CD14-positive monocyte (primary cell): ENCODE results near the gene LEMD3. TPM values are rescaled to one million over a fixed set of nuclear protein-coding genes. Genes with fewer than 3 reads are reported as not detected.
A peak's percentile ranks its signal among the peaks of the same experiment; 100 is the strongest.

Experiments used
- DNase-seq, 3 donors: peaks; one replicate each; pipeline ENCODE4 v3.0.0-alpha.2; 2011 to 2022
- H2AFZ ChIP-seq: 2 replicates; pipeline ENCODE4 v1.6.0; 2012; ENCODE audit warnings: mild to moderate bottlenecking, low read depth, low read length, inconsistent platforms; ENCODE audit not compliant: insufficient read depth, poor library complexity, severe bottlenecking
- H3K27ac ChIP-seq, 2 donors: 1 replicate in 1 of 2; 2 replicates in 1 of 2; pipeline ENCODE4 v1.5.1; 2012 to 2013; ENCODE audit warnings: low read length in 2 of 2, control low read depth in 1 of 2, inconsistent platforms in 1 of 2, low read depth in 1 of 2, mild to moderate bottlenecking in 1 of 2
- H3K27me3 ChIP-seq, 2 donors: one replicate each; pipeline versions ENCODE4 v1.6.0 to v1.6.1; 2011 to 2013; ENCODE audit warnings: low read length in 2 of 2; ENCODE audit not compliant: control insufficient read depth in 2 of 2, insufficient read depth in 2 of 2
- H3K36me3 ChIP-seq, 2 donors: replicated peaks in 1 of 2; 1 replicate in 1 of 2; 2 replicates in 1 of 2; pipeline versions ENCODE4 v1.5.1 to v1.6.1; 2012 to 2013; ENCODE audit warnings: low read length in 2 of 2, control low read depth in 1 of 2, inconsistent platforms in 1 of 2, mild to moderate bottlenecking in 1 of 2; ENCODE audit not compliant: insufficient read depth in 2 of 2, control insufficient read depth in 1 of 2
- H3K4me1 ChIP-seq, 2 donors: 1 replicate in 1 of 2; 2 replicates in 1 of 2; pipeline versions ENCODE4 v1.5.1 to v1.6.1; 2012 to 2013; ENCODE audit warnings: low read length in 2 of 2, control low read depth in 1 of 2, inconsistent platforms in 1 of 2, mild to moderate bottlenecking in 1 of 2, moderate library complexity in 1 of 2; ENCODE audit not compliant: insufficient read depth in 2 of 2, control insufficient read depth in 1 of 2
- H3K4me2 ChIP-seq: replicated peaks from 2 replicates; pipeline ENCODE3; 2012; ENCODE audit warnings: low read length, moderate library complexity, mild to moderate bottlenecking; ENCODE audit not compliant: poor library complexity, severe bottlenecking; ENCODE audit errors: extremely low read depth
- H3K4me3 ChIP-seq, 3 experiments: fragments of 200-600 bp in 1 of 3; sonication (generic) in 1 of 3; replicated peaks in 1 of 3; 1 replicate in 2 of 3; 2 replicates in 1 of 3; pipeline ENCODE4 v1.5.1; 2011 to 2013; ENCODE audit warnings: low read length in 3 of 3, mild to moderate bottlenecking in 3 of 3, control low read depth in 2 of 3, low read depth in 2 of 3, inconsistent platforms in 1 of 3, moderate library complexity in 1 of 3
- H3K79me2 ChIP-seq: 2 replicates; pipeline ENCODE4 v1.6.0; 2012; ENCODE audit warnings: mild to moderate bottlenecking, control low read depth, inconsistent platforms, low read length, moderate library complexity; ENCODE audit not compliant: insufficient read depth
- H3K9ac ChIP-seq: 2 replicates; pipeline ENCODE4 v1.6.0; 2017; ENCODE audit warnings: low read length, mild to moderate bottlenecking; ENCODE audit not compliant: insufficient read depth, poor library complexity, severe bottlenecking
- H3K9me3 ChIP-seq, 2 donors: replicated peaks in 1 of 2; 1 replicate in 1 of 2; 2 replicates in 1 of 2; pipeline versions ENCODE4 v1.5.1 to v1.6.1; 2012 to 2013; ENCODE audit warnings: low read length in 2 of 2, control low read depth in 1 of 2; ENCODE audit not compliant: control insufficient read depth in 1 of 2, insufficient read depth in 1 of 2
- H4K20me1 ChIP-seq: 2 replicates; pipeline ENCODE4 v1.6.0; 2012; ENCODE audit warnings: mild to moderate bottlenecking, low read length, control low read depth, moderate library complexity; ENCODE audit not compliant: insufficient read depth
- H3K27ac Mint-ChIP-seq, 7 donors: one replicate each; pipeline ENCODE4 v1.8.0; 2020; ENCODE audit warnings: mild to moderate bottlenecking in 7 of 7, mixed read lengths in 7 of 7, moderate library complexity in 6 of 7, inconsistent platforms in 2 of 7
- H3K27me3 Mint-ChIP-seq, 3 donors: one replicate each; pipeline ENCODE4 v1.8.0; 2021 to 2022; ENCODE audit warnings: low read depth in 3 of 3, mild to moderate bottlenecking in 3 of 3, mixed read lengths in 3 of 3, moderate library complexity in 3 of 3, inconsistent platforms in 1 of 3
- H3K36me3 Mint-ChIP-seq, 2 donors: one replicate each; pipeline ENCODE4 v1.8.0; 2020; ENCODE audit warnings: mixed read lengths in 2 of 2, inconsistent platforms in 1 of 2, mild to moderate bottlenecking in 1 of 2
- H3K4me1 Mint-ChIP-seq: one replicate; pipeline ENCODE4 v1.8.0; 2020; ENCODE audit warnings: mild to moderate bottlenecking, mixed read lengths
- H3K4me3 Mint-ChIP-seq, 2 donors: one replicate each; pipeline ENCODE4 v1.8.0; 2020; ENCODE audit warnings: mild to moderate bottlenecking in 2 of 2, mixed read lengths in 2 of 2, moderate library complexity in 1 of 2
- H3K9me3 Mint-ChIP-seq, 7 donors: one replicate each; pipeline ENCODE4 v1.8.0; 2020 to 2022; ENCODE audit warnings: mixed read lengths in 7 of 7, mild to moderate bottlenecking in 6 of 7, moderate library complexity in 6 of 7, inconsistent platforms in 2 of 7
- WGBS: methylation state at CpG from one replicate; pipeline ENCODE4 v1.1.5; 2013; ENCODE audit warnings: missing lambda C conversion rate; ENCODE audit not compliant: insufficient coverage; 5-methylcytosine and 5-hydroxymethylcytosine counted together
- intact Hi-C, 2 donors: fragments of 100-400 bp; cut with micrococcal nuclease; formaldehyde crosslinking; loops; one replicate each; pipeline versions ENCODE4 v1.15.0 to v1.15.1; 2023
- polyA plus RNA-seq, 3 donors: library from polyadenylated mRNA; depleted of rRNA in 1 of 3; unstranded in 2 of 3; stranded (reverse) in 1 of 3; fragments of 300-500 nt in 2 of 3; fragments of >200 nt in 1 of 3; fragmentation: Illumina TruSeq in 2 of 3; gene quantifications; 1 replicate in 2 of 3; 2 replicates in 1 of 3; pipeline ENCODE4 v1.2.3, GENCODE V29; 2012 to 2021
- TF ChIP-seq, protein P1 (sequence below): fragments of 200-600 bp; IDR thresholded peaks from one replicate; pipeline ENCODE4 v1.8.0; 2022; ENCODE audit warnings: antibody characterized with exemption, mild to moderate bottlenecking

LEMD3 gene
- polyA plus RNA-seq, 3 donors, result 11.3 to 12.3 (median 11.7) TPM

- peaks cover 0 to 8% of the 10 kb centered on the region in 2 donors for H3K4me1 ChIP-seq
- no peak overlapping the region for H3K4me3 Mint-ChIP-seq
- peaks cover 76% of the 10 kb centered on the region for H3K79me2 ChIP-seq
- no peak overlapping the region for H3K27ac ChIP-seq
- peaks cover 8 to 15% of the 10 kb centered on the region in 2 donors for H3K36me3 Mint-ChIP-seq
- no peaks in the 10 kb centered on the region for H3K9me3 ChIP-seq
- no peak for DNase-seq
- no peaks in the 10 kb centered on the region for H3K27me3 ChIP-seq
- no peak overlapping the region for H3K4me3 ChIP-seq
- WGBS, result 100% methylated on average over 1 of the region's 2 CpGs
- TF ChIP-seq, protein P1, sequence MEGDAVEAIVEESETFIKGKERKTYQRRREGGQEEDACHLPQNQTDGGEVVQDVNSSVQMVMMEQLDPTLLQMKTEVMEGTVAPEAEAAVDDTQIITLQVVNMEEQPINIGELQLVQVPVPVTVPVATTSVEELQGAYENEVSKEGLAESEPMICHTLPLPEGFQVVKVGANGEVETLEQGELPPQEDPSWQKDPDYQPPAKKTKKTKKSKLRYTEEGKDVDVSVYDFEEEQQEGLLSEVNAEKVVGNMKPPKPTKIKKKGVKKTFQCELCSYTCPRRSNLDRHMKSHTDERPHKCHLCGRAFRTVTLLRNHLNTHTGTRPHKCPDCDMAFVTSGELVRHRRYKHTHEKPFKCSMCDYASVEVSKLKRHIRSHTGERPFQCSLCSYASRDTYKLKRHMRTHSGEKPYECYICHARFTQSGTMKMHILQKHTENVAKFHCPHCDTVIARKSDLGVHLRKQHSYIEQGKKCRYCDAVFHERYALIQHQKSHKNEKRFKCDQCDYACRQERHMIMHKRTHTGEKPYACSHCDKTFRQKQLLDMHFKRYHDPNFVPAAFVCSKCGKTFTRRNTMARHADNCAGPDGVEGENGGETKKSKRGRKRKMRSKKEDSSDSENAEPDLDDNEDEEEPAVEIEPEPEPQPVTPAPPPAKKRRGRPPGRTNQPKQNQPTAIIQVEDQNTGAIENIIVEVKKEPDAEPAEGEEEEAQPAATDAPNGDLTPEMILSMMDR, result no peak
- H3K9ac ChIP-seq, result no peak overlapping the region
- H3K36me3 ChIP-seq, result peaks cover 2 to 17% of the 10 kb centered on the region in 2 donors
- H3K27ac Mint-ChIP-seq, result no peak overlapping the region
- H3K4me2 ChIP-seq, result no peak overlapping the region
- intact Hi-C loops, result no loop called here
- peaks cover 19% of the 10 kb centered on the region for H3K4me1 Mint-ChIP-seq
- H4K20me1 ChIP-seq, result peaks cover 72% of the 10 kb centered on the region
- H2AFZ ChIP-seq, result no peak overlapping the region
- no peaks in the 10 kb centered on the region for H3K9me3 Mint-ChIP-seq
- peaks cover 0 to 1% (median 0%) of the 10 kb centered on the region in 3 donors for H3K27me3 Mint-ChIP-seq
Observed at GRCh38 chr12:65208125-65208524, 38.7 kb downstream of the LEMD3 start.

DNA sequence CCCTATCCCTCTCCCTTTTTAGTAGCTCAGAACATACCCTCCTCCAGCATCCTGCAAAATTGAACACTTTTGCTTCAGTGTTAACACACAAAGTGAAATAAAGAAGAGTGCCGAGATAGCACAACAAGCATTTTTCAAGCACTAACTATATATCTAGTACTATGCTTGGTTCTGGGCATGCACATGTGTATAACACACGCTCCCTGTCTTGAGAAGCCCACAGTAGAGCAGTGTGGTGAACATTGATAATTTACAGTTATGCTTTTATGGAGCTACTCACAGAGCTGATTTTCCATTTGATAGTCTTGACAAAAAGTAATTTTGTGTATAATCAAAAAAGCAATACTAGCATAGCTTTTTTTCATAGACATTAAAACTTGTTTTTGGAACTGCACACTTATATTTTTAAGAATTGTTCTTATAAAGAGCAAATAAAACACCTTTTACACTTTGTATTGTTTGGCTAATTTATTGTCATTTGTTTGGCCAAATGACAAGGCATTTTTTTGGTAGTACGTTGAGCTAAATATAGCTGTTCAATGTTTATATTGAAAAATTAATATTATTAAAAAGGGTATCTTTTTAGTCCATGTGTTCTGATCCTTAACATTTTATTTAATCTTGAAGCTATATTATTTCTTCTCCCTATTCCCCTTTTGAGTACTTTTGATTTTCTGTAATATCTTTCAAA is 39.7 kb downstream of the LEMD3 start:
- H3K27ac Mint-ChIP-seq, result peak overlapping the region in 1 of 7 donors; percentile 42
- Histone ChIP-seq H2AFZ (no peak overlapping the region), H3K9ac (no peak overlapping the region), H3K27ac (no peak overlapping the region), H3K79me2 (peaks cover 66% of the 10 kb centered on the region), H3K4me1 (peaks cover 0 to 8% of the 10 kb centered on the region in 2 donors), H3K4me3 (no peak overlapping the region), H3K9me3 (no peaks in the 10 kb centered on the region), H4K20me1 (peaks cover 62% of the 10 kb centered on the region), H3K36me3 (peaks cover 4 to 26% of the 10 kb centered on the region in 2 donors), H3K27me3 (no peaks in the 10 kb centered on the region), H3K4me2 (no peak overlapping the region)
- H3K27me3 Mint-ChIP-seq, result peaks cover 0 to 1% (median 0%) of the 10 kb centered on the region in 3 donors
- intact Hi-C loops, result no loop called here
- peaks cover 19% of the 10 kb centered on the region for H3K4me1 Mint-ChIP-seq
- WGBS, result no CpG with 5 or more reads among the region's 3 CpGs
- no peaks in the 10 kb centered on the region for H3K9me3 Mint-ChIP-seq
- no peak overlapping the region for H3K4me3 Mint-ChIP-seq
- DNase-seq, result no peak
- TF ChIP-seq, protein P1, result no peak
- H3K36me3 Mint-ChIP-seq, result peaks cover 8 to 25% of the 10 kb centered on the region in 2 donors
